ENCODE results near the gene NUTM1. TPM values are rescaled to one million over a fixed set of nuclear protein-coding genes. Genes with fewer than 3 reads are reported as not detected.

NUTM1 gene
- total RNA-seq, 1 donor from 2014 or later = not detected

GRCh38 chr15:34358367-34358766, 15.3 kb downstream of the NUTM1 start:
- Mint-ChIP-seq H3K27ac (no peak overlapping the region), H3K4me3 (no peak overlapping the region), H3K4me1 (peaks cover 12% of the 10 kb centered on the region), H3K9me3 (no peaks in the 10 kb centered on the region), H3K27me3 (ENCODE audit: low read depth) (no peaks in the 10 kb centered on the region), H3K36me3 (peaks cover 35% of the 10 kb centered on the region)
- no peak for DNase-seq (ENCODE audit: low spot score in 2 of 2, unreplicated experiment in 2 of 2)
- TF ChIP-seq CTCF (IDR thresholded peaks at IDR 0.05; ENCODE audit: unreplicated experiment) = no peak

- DNase-seq (ENCODE audit: low spot score in 2 of 2, unreplicated experiment in 2 of 2) = no peak
- TF ChIP-seq CTCF (IDR thresholded peaks at IDR 0.05; ENCODE audit: unreplicated experiment) = no peak
- Mint-ChIP-seq H3K36me3 (peaks cover 35% of the 10 kb centered on the region), H3K9me3 (no peaks in the 10 kb centered on the region), H3K27me3 (ENCODE audit: low read depth) (no peaks in the 10 kb centered on the region), H3K4me1 (peaks cover 8% of the 10 kb centered on the region), H3K27ac (no peak overlapping the region), H3K4me3 (no peak overlapping the region)
Observed at GRCh38 chr15:34358948-34359347, 15.8 kb downstream of the NUTM1 start.

GRCh38 chr15:34359416-34359815, 16.3 kb downstream of the NUTM1 start:
- no peak for DNase-seq (ENCODE audit: low spot score in 2 of 2, unreplicated experiment in 2 of 2)
- H3K4me3 Mint-ChIP-seq = no peak overlapping the region
- no peaks in the 10 kb centered on the region for H3K27me3 Mint-ChIP-seq (ENCODE audit: low read depth)
- no peaks in the 10 kb centered on the region for H3K9me3 Mint-ChIP-seq
- peaks cover 35% of the 10 kb centered on the region for H3K36me3 Mint-ChIP-seq
- peaks cover 8% of the 10 kb centered on the region for H3K4me1 Mint-ChIP-seq
- no peak for TF ChIP-seq CTCF (IDR thresholded peaks at IDR 0.05; ENCODE audit: unreplicated experiment)
- H3K27ac Mint-ChIP-seq = no peak overlapping the region

- Mint-ChIP-seq H3K36me3 (peaks cover 35% of the 10 kb centered on the region), H3K27ac (peak overlapping the region; percentile 80), H3K4me1 (peaks cover 9% of the 10 kb centered on the region)
Observed at GRCh38 chr15:34360298-34360697, 17.2 kb downstream of the NUTM1 start.

GRCh38 chr15:34361278-34361677, 18.2 kb downstream of the NUTM1 start:
- no peak overlapping the region for H3K27ac Mint-ChIP-seq
- H3K27me3 Mint-ChIP-seq (ENCODE audit: low read depth) = no peaks in the 10 kb centered on the region
- DNase-seq (ENCODE audit: low spot score in 2 of 2, unreplicated experiment in 2 of 2) = no peak
- no peak overlapping the region for H3K4me3 Mint-ChIP-seq
- H3K9me3 Mint-ChIP-seq = no peaks in the 10 kb centered on the region
- no peak for TF ChIP-seq CTCF (IDR thresholded peaks at IDR 0.05; ENCODE audit: unreplicated experiment)
- H3K4me1 Mint-ChIP-seq = peaks cover 18% of the 10 kb centered on the region
- peaks cover 31% of the 10 kb centered on the region for H3K36me3 Mint-ChIP-seq

More at GRCh38 chr15:34360298-34360697, 17.2 kb downstream of the NUTM1 start:
- H3K27me3 Mint-ChIP-seq (ENCODE audit: low read depth) = no peaks in the 10 kb centered on the region
- no peak overlapping the region for H3K4me3 Mint-ChIP-seq
- no peaks in the 10 kb centered on the region for H3K9me3 Mint-ChIP-seq
- DNase-seq (ENCODE audit: low spot score in 2 of 2, unreplicated experiment in 2 of 2) = no peak
- no peak for TF ChIP-seq CTCF (IDR thresholded peaks at IDR 0.05; ENCODE audit: unreplicated experiment)

All from mesothelial cell of epicardium (in vitro differentiated cells).